Fibroblast of skin of left biceps (primary cell): ENCODE data around the gene MAP3K7.

Experiments
- DNase-seq, 2 experiments: peaks; one replicate each; pipeline ENCODE4 v3.0.0-alpha.2; 2013; ENCODE audit warnings: low read depth in 2 of 2

Gene MAP3K7

GRCh38 chr6:90530882-90531281 is 56.0 kb downstream of the MAP3K7 start:
- no peak for DNase-seq

- no peak for DNase-seq
Observed at GRCh38 chr6:90525421-90525820, 61.5 kb downstream of the MAP3K7 start.

GRCh38 chr6:90523779-90524310 is 63.0 kb downstream of the MAP3K7 start:
- no peak for DNase-seq

GRCh38 chr6:90521955-90522354 is 64.9 kb downstream of the MAP3K7 start:
- no peak for DNase-seq

GRCh38 chr6:90516074-90516660 is 70.7 kb downstream of the MAP3K7 start:
- DNase-seq, result no peak

- DNase-seq, result no peak
Observed at GRCh38 chr6:90514496-90514895, 72.4 kb downstream of the MAP3K7 start.

GRCh38 chr6:90508753-90509152 is 78.1 kb downstream of the MAP3K7 start:
- DNase-seq, result no peak

GRCh38 chr6:90502866-90503407 is 83.9 kb downstream of the MAP3K7 start:
- no peak for DNase-seq

GRCh38 chr6:90502381-90502780 is 84.5 kb downstream of the MAP3K7 start:
- no peak for DNase-seq

- no peak for DNase-seq
Observed at GRCh38 chr6:90500458-90500857, 86.4 kb downstream of the MAP3K7 start.

GRCh38 chr6:90497411-90497810 is 89.5 kb downstream of the MAP3K7 start:
- DNase-seq, result no peak

- no peak for DNase-seq
Observed at GRCh38 chr6:90496258-90497016, 90.4 kb downstream of the MAP3K7 start.

GRCh38 chr6:90495216-90495817 is 91.6 kb downstream of the MAP3K7 start:
- DNase-seq, result no peak

- DNase-seq, result no peak
Observed at GRCh38 chr6:90494067-90494780, 92.6 kb downstream of the MAP3K7 start.

- DNase-seq, result no peak
Observed at GRCh38 chr6:90493332-90493731, 93.5 kb downstream of the MAP3K7 start.

GRCh38 chr6:90492798-90493197 is 94.1 kb downstream of the MAP3K7 start:
- no peak for DNase-seq

GRCh38 chr6:90492369-90492768 is 94.5 kb downstream of the MAP3K7 start:
- no peak for DNase-seq

- DNase-seq, result no peak
Observed at GRCh38 chr6:90490030-90490716, 96.7 kb downstream of the MAP3K7 start.

GRCh38 chr6:90488816-90489215 is 98.1 kb downstream of the MAP3K7 start:
- no peak for DNase-seq

- no peak for DNase-seq
Observed at GRCh38 chr6:90485635-90486277, 101.1 kb downstream of the MAP3K7 start.

GRCh38 chr6:90484903-90485302 is 102.0 kb downstream of the MAP3K7 start:
- no peak for DNase-seq
